GM12864 (cell line): ENCODE results near the gene TARS1.

Source experiments
- DNase-seq: peaks from one replicate; pipeline ENCODE4 v3.0.0-alpha.2; 2011; ENCODE audit warnings: low read depth
- H3K4me3 ChIP-seq: 2 replicates; pipeline ENCODE4 v1.5.1; 2011; ENCODE audit warnings: mild to moderate bottlenecking, low read depth, low read length, control low read depth
- CTCF ChIP-seq: IDR thresholded peaks from 2 replicates; pipeline ENCODE4 v1.5.1; 2011; ENCODE audit warnings: low read depth, mild to moderate bottlenecking, moderate library complexity, low read length, control low read depth, inconsistent platforms; ENCODE audit errors: missing control alignments

Gene TARS1

GRCh38 chr5:33440482-33441240, at the start of gene TARS1:
Gene TARS1 (plus strand): TSS chr5:33440965. CDS start chr5:33441087, 122 bp downstream.
- peak within 1 kb of the TSS; percentile 79 for H3K4me3 ChIP-seq
- TF ChIP-seq CTCF = no peak
- peak; percentile 100 for DNase-seq

GRCh38 chr5:33398501-33398900, 42.3 kb upstream of the TARS1 start:
- H3K4me3 ChIP-seq = no peak overlapping the region
- no peak for TF ChIP-seq CTCF
- DNase-seq = no peak

- DNase-seq = no peak
- no peak overlapping the region for H3K4me3 ChIP-seq
- TF ChIP-seq CTCF = no peak
These were observed 40.1 kb upstream of the TARS1 start for GRCh38 chr5:33400675-33401074.

GRCh38 chr5:33401482-33402390, 39.0 kb upstream of the TARS1 start:
- DNase-seq = no peak
- TF ChIP-seq CTCF = no peak
- no peak overlapping the region for H3K4me3 ChIP-seq

- no peak for DNase-seq
- no peak for TF ChIP-seq CTCF
- no peak overlapping the region for H3K4me3 ChIP-seq
These were observed 37.6 kb upstream of the TARS1 start for GRCh38 chr5:33403187-33403586.

- H3K4me3 ChIP-seq = no peak overlapping the region
- TF ChIP-seq CTCF = no peak
- DNase-seq = no peak
These were observed 31.9 kb upstream of the TARS1 start for GRCh38 chr5:33408816-33409215.
